WTC11 (cell line): ENCODE results near the gene AREL1. TPM values are rescaled to one million over a fixed set of nuclear protein-coding genes. Genes with fewer than 3 reads are reported as not detected.

Source experiments
- ATAC-seq: fragments of 200-7000 bp; cut with Tn5 transposase; 2 replicates; pipeline ENCODE4 v1.10.0; 2021; ENCODE audit warnings: mild to moderate bottlenecking, moderate library complexity
- CTCF ChIA-PET: fragments of 300-600 bp; sonication (Branson Sonifier 250); formaldehyde crosslinking; loops from one replicate; lab custom pipeline; 2021; ENCODE audit warnings: antibody characterized with exemption; lab: Charles Lee
- POLR2A ChIA-PET: fragments of 350-600 bp; sonication (Branson Sonifier 250); formaldehyde crosslinking; loops from one replicate; lab custom pipeline; 2021; ENCODE audit warnings: antibody characterized with exemption; lab: Charles Lee
- DNase-seq: peaks from one replicate; pipeline ENCODE4 v3.0.0; 2021; ENCODE audit warnings: low spot score
- H3K27ac Mint-ChIP-seq: 2 replicates; pipeline ENCODE4 v1.8.0; 2021; ENCODE audit warnings: mixed read lengths
- H3K27me3 Mint-ChIP-seq: 2 replicates; pipeline ENCODE4 v1.8.0; 2021; ENCODE audit warnings: low read depth, mild to moderate bottlenecking, moderate library complexity, mixed read lengths
- H3K36me3 Mint-ChIP-seq: 2 replicates; pipeline ENCODE4 v1.8.0; 2021; ENCODE audit warnings: mixed read lengths
- H3K4me1 Mint-ChIP-seq: 2 replicates; pipeline ENCODE4 v1.8.0; 2022; ENCODE audit warnings: mixed read lengths
- H3K4me3 Mint-ChIP-seq: 2 replicates; pipeline ENCODE4 v1.8.0; 2021; ENCODE audit warnings: mild to moderate bottlenecking, moderate library complexity, mixed read lengths
- H3K9me3 Mint-ChIP-seq: 2 replicates; pipeline ENCODE4 v1.8.0; 2021; ENCODE audit warnings: mixed read lengths
- CTCF ChIP-seq: fragments of 200-600 bp; IDR thresholded peaks from 2 replicates; pipeline ENCODE4 v1.8.0; 2022; ENCODE audit warnings: antibody characterized with exemption
- ERG ChIP-seq: fragments of 250-450 bp; sonication (Bioruptor Pico); IDR thresholded peaks from 2 replicates; pipeline ENCODE4 v1.8.0; 2021; ENCODE audit warnings: mild to moderate bottlenecking
- ETV6 ChIP-seq: sonication (generic); formaldehyde crosslinking; IDR thresholded peaks from 2 replicates; pipeline ENCODE4 v1.8.1; 2022; ENCODE audit warnings: mild to moderate bottlenecking, missing genetic modification reagents
- FOXJ3 ChIP-seq: sonication (generic); formaldehyde crosslinking; IDR thresholded peaks from 2 replicates; pipeline ENCODE4 v1.9.0; 2021; ENCODE audit warnings: missing genetic modification reagents, mild to moderate bottlenecking, borderline replicate concordance
- NFE2L1 ChIP-seq: sonication (generic); formaldehyde crosslinking; IDR thresholded peaks from 2 replicates; pipeline ENCODE4 v1.8.1; 2023; ENCODE audit warnings: missing genetic modification reagents
- SMAD3 ChIP-seq: sonication (generic); formaldehyde crosslinking; IDR thresholded peaks from 2 replicates; pipeline ENCODE4 v1.8.0; 2022; ENCODE audit warnings: missing genetic modification reagents, mild to moderate bottlenecking, borderline replicate concordance
- SOX15 ChIP-seq: fragments of 250-450 bp; sonication (Bioruptor Pico); IDR thresholded peaks from 2 replicates; pipeline ENCODE4 v1.9.0; 2021; ENCODE audit warnings: mild to moderate bottlenecking
- TEAD4 ChIP-seq: sonication (generic); formaldehyde crosslinking; IDR thresholded peaks from 2 replicates; pipeline ENCODE4 v1.8.0; 2022; ENCODE audit warnings: mild to moderate bottlenecking, missing genetic modification reagents
- ZNF121 ChIP-seq: sonication (generic); formaldehyde crosslinking; IDR thresholded peaks from 2 replicates; pipeline ENCODE4 v1.8.0; 2023; ENCODE audit warnings: missing genetic modification reagents
- ZNF138 ChIP-seq: sonication (generic); formaldehyde crosslinking; conservative IDR thresholded peaks from 2 replicates; pipeline ENCODE4 v1.8.1; 2022; ENCODE audit warnings: mild to moderate bottlenecking, moderate library complexity, missing genetic modification reagents
- total RNA-seq: library from RNA; stranded (reverse); gene quantifications from 3 replicates; pipeline ENCODE4 v1.2.3, GENCODE V29; 2021
- TF ChIP-seq, protein P1 (sequence below): sonication (generic); formaldehyde crosslinking; IDR thresholded peaks from 2 replicates; pipeline ENCODE4 v1.8.0; 2022; ENCODE audit warnings: missing genetic modification reagents
- TF ChIP-seq, protein P2 (sequence below): sonication (generic); formaldehyde crosslinking; IDR thresholded peaks from 2 replicates; pipeline ENCODE4 v1.8.0; 2022; ENCODE audit warnings: mild to moderate bottlenecking, missing genetic modification reagents
- TF ChIP-seq, protein P3 (sequence below): sonication (generic); formaldehyde crosslinking; IDR thresholded peaks from 2 replicates; pipeline ENCODE4 v1.8.1; 2023; ENCODE audit warnings: mild to moderate bottlenecking, missing genetic modification reagents
- TF ChIP-seq, protein P4 (sequence below): sonication (generic); formaldehyde crosslinking; IDR thresholded peaks from 2 replicates; pipeline ENCODE4 v1.8.1; 2022; ENCODE audit warnings: mild to moderate bottlenecking, moderate library complexity, missing genetic modification reagents
- TF ChIP-seq, protein P5 (sequence below): sonication (generic); formaldehyde crosslinking; IDR thresholded peaks from 2 replicates; pipeline ENCODE4 v1.8.0; 2022; ENCODE audit warnings: mild to moderate bottlenecking, missing genetic modification reagents
- TF ChIP-seq, protein P6 (sequence below): sonication (generic); formaldehyde crosslinking; IDR thresholded peaks from 2 replicates; pipeline ENCODE4 v1.8.1; 2023; ENCODE audit warnings: mild to moderate bottlenecking, missing genetic modification reagents, borderline replicate concordance

AREL1 gene
- total RNA-seq, 1 experiment from 2014 or later, result 37.0 TPM

- H3K36me3 Mint-ChIP-seq, result peaks cover 6% of the 10 kb centered on the region
- no peaks in the 10 kb centered on the region for H3K27me3 Mint-ChIP-seq
- H3K27ac Mint-ChIP-seq, result no peak overlapping the region
- POLR2A ChIA-PET, result no interaction called here
- CTCF ChIA-PET, result interaction anchor here (2.1 kb wide), 1 partner anchor 102 kb away, joined by 4 read pairs; no protein-coding TSS in a partner anchor
- H3K9me3 Mint-ChIP-seq, result no peaks in the 10 kb centered on the region
- H3K4me3 Mint-ChIP-seq, result peak overlapping the region; percentile 29
- peaks cover 15% of the 10 kb centered on the region for H3K4me1 Mint-ChIP-seq
- TF ChIP-seq ETV6 (CRISPR knock-in tag) (no peak), ZNF138 (no peak), SOX15 (no peak), CTCF (no peak), SMAD3 (CRISPR knock-in tag) (no peak), FOXJ3 (CRISPR knock-in tag) (no peak), ERG (CRISPR knock-in tag) (no peak), ZNF121 (CRISPR knock-in tag) (no peak), NFE2L1 (CRISPR knock-in tag) (no peak)
- TF ChIP-seq, protein P1, sequence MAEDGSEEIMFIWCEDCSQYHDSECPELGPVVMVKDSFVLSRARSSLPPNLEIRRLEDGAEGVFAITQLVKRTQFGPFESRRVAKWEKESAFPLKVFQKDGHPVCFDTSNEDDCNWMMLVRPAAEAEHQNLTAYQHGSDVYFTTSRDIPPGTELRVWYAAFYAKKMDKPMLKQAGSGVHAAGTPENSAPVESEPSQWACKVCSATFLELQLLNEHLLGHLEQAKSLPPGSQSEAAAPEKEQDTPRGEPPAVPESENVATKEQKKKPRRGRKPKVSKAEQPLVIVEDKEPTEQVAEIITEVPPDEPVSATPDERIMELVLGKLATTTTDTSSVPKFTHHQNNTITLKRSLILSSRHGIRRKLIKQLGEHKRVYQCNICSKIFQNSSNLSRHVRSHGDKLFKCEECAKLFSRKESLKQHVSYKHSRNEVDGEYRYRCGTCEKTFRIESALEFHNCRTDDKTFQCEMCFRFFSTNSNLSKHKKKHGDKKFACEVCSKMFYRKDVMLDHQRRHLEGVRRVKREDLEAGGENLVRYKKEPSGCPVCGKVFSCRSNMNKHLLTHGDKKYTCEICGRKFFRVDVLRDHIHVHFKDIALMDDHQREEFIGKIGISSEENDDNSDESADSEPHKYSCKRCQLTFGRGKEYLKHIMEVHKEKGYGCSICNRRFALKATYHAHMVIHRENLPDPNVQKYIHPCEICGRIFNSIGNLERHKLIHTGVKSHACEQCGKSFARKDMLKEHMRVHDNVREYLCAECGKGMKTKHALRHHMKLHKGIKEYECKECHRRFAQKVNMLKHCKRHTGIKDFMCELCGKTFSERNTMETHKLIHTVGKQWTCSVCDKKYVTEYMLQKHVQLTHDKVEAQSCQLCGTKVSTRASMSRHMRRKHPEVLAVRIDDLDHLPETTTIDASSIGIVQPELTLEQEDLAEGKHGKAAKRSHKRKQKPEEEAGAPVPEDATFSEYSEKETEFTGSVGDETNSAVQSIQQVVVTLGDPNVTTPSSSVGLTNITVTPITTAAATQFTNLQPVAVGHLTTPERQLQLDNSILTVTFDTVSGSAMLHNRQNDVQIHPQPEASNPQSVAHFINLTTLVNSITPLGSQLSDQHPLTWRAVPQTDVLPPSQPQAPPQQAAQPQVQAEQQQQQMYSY, result no peak
- TF ChIP-seq, protein P2, sequence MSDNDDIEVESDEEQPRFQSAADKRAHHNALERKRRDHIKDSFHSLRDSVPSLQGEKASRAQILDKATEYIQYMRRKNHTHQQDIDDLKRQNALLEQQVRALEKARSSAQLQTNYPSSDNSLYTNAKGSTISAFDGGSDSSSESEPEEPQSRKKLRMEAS (CRISPR knock-in tag), result no peak
- TF ChIP-seq, protein P3, sequence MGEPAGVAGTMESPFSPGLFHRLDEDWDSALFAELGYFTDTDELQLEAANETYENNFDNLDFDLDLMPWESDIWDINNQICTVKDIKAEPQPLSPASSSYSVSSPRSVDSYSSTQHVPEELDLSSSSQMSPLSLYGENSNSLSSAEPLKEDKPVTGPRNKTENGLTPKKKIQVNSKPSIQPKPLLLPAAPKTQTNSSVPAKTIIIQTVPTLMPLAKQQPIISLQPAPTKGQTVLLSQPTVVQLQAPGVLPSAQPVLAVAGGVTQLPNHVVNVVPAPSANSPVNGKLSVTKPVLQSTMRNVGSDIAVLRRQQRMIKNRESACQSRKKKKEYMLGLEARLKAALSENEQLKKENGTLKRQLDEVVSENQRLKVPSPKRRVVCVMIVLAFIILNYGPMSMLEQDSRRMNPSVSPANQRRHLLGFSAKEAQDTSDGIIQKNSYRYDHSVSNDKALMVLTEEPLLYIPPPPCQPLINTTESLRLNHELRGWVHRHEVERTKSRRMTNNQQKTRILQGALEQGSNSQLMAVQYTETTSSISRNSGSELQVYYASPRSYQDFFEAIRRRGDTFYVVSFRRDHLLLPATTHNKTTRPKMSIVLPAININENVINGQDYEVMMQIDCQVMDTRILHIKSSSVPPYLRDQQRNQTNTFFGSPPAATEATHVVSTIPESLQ (CRISPR knock-in tag), result no peak
- TF ChIP-seq, protein P4, sequence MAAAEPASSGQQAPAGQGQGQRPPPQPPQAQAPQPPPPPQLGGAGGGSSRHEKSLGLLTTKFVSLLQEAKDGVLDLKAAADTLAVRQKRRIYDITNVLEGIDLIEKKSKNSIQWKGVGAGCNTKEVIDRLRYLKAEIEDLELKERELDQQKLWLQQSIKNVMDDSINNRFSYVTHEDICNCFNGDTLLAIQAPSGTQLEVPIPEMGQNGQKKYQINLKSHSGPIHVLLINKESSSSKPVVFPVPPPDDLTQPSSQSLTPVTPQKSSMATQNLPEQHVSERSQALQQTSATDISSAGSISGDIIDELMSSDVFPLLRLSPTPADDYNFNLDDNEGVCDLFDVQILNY (CRISPR knock-in tag), result no peak
- no peak for ATAC-seq
- no peak for DNase-seq
Measured at GRCh38 chr14:74710480-74710879, 2.4 kb downstream of the AREL1 start.

GRCh38 chr14:74705613-74706500, 7.0 kb downstream of the AREL1 start:
- ChIA-PET CTCF (no interaction called here), POLR2A (no interaction called here)
- ATAC-seq (no peak), DNase-seq (no peak)
- H3K9me3 Mint-ChIP-seq, result peaks cover 35% of the 10 kb centered on the region
- H3K27me3 Mint-ChIP-seq, result 0 out of 2 replicates have a peak, but pooled peaks cover 3% of the 10 kb centered on the region
- H3K4me3 Mint-ChIP-seq, result no peak overlapping the region
- no peak overlapping the region for H3K27ac Mint-ChIP-seq
- H3K4me1 Mint-ChIP-seq, result no peaks in the 10 kb centered on the region
- peaks cover 34% of the 10 kb centered on the region for H3K36me3 Mint-ChIP-seq
- TF ChIP-seq SOX15 (no peak), TEAD4 (CRISPR knock-in tag) (no peak)
- TF ChIP-seq, protein P5, sequence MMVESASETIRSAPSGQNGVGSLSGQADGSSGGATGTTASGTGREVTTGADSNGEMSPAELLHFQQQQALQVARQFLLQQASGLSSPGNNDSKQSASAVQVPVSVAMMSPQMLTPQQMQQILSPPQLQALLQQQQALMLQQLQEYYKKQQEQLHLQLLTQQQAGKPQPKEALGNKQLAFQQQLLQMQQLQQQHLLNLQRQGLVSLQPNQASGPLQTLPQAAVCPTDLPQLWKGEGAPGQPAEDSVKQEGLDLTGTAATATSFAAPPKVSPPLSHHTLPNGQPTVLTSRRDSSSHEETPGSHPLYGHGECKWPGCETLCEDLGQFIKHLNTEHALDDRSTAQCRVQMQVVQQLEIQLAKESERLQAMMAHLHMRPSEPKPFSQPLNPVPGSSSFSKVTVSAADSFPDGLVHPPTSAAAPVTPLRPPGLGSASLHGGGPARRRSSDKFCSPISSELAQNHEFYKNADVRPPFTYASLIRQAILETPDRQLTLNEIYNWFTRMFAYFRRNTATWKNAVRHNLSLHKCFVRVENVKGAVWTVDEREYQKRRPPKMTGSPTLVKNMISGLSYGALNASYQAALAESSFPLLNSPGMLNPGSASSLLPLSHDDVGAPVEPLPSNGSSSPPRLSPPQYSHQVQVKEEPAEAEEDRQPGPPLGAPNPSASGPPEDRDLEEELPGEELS, result no peak
- TF ChIP-seq, protein P6, sequence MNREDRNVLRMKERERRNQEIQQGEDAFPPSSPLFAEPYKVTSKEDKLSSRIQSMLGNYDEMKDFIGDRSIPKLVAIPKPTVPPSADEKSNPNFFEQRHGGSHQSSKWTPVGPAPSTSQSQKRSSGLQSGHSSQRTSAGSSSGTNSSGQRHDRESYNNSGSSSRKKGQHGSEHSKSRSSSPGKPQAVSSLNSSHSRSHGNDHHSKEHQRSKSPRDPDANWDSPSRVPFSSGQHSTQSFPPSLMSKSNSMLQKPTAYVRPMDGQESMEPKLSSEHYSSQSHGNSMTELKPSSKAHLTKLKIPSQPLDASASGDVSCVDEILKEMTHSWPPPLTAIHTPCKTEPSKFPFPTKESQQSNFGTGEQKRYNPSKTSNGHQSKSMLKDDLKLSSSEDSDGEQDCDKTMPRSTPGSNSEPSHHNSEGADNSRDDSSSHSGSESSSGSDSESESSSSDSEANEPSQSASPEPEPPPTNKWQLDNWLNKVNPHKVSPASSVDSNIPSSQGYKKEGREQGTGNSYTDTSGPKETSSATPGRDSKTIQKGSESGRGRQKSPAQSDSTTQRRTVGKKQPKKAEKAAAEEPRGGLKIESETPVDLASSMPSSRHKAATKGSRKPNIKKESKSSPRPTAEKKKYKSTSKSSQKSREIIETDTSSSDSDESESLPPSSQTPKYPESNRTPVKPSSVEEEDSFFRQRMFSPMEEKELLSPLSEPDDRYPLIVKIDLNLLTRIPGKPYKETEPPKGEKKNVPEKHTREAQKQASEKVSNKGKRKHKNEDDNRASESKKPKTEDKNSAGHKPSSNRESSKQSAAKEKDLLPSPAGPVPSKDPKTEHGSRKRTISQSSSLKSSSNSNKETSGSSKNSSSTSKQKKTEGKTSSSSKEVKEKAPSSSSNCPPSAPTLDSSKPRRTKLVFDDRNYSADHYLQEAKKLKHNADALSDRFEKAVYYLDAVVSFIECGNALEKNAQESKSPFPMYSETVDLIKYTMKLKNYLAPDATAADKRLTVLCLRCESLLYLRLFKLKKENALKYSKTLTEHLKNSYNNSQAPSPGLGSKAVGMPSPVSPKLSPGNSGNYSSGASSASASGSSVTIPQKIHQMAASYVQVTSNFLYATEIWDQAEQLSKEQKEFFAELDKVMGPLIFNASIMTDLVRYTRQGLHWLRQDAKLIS (CRISPR knock-in tag), result no peak
